Activated CD8-positive, alpha-beta T cell treated with anti-CD3 and anti-CD28 coated beads for 36 hours (primary cell): Measurements from ENCODE around the gene CREG2. TPM values are rescaled to one million over a fixed set of nuclear protein-coding genes. Genes with fewer than 3 reads are reported as not detected.

ENCODE experiments used
- ATAC-seq: fragments of 200-7000 bp; cut with Tn5 transposase; one replicate; pipeline ENCODE4 v1.10.0; 2021; ENCODE audit warnings: mild to moderate bottlenecking, moderate library complexity
- CTCF ChIA-PET: fragments of 350-600 bp; sonication (Branson Sonifier 250); formaldehyde crosslinking; loops from one replicate; lab custom pipeline; 2021; ENCODE audit warnings: antibody characterized with exemption; lab: Charles Lee
- POLR2A ChIA-PET: fragments of 350-600 bp; sonication (Branson Sonifier 250); formaldehyde crosslinking; loops from one replicate; lab custom pipeline; 2021; ENCODE audit warnings: antibody characterized with exemption; lab: Charles Lee
- DNase-seq: peaks from one replicate; pipeline ENCODE4 v3.0.0-alpha.2; 2020
- H3K27ac Mint-ChIP-seq: one replicate; pipeline ENCODE4 v1.8.0; 2021; ENCODE audit warnings: mild to moderate bottlenecking, mixed read lengths
- H3K27me3 Mint-ChIP-seq: one replicate; pipeline ENCODE4 v1.8.0; 2021; ENCODE audit warnings: mixed read lengths
- H3K36me3 Mint-ChIP-seq: one replicate; pipeline ENCODE4 v1.8.0; 2021; ENCODE audit warnings: low read depth, mixed read lengths
- H3K4me1 Mint-ChIP-seq: one replicate; pipeline ENCODE4 v1.8.0; 2021; ENCODE audit warnings: low read depth, mixed read lengths
- H3K4me3 Mint-ChIP-seq: one replicate; pipeline ENCODE4 v1.8.0; 2021; ENCODE audit warnings: mild to moderate bottlenecking, moderate library complexity, mixed read lengths
- H3K9me3 Mint-ChIP-seq: one replicate; pipeline ENCODE4 v1.8.0; 2021; ENCODE audit warnings: mixed read lengths
- CTCF ChIP-seq: fragments of 200-600 bp; IDR thresholded peaks from one replicate; pipeline ENCODE4 v1.8.0; 2022; ENCODE audit warnings: antibody characterized with exemption, mild to moderate bottlenecking
- intact Hi-C: fragments of 100-400 bp; cut with micrococcal nuclease; formaldehyde crosslinking; loops from one replicate; pipeline ENCODE4 v1.10.0; 2022
- total RNA-seq, 2 experiments: library from RNA; stranded (reverse); gene quantifications; one replicate each; pipeline ENCODE4 v1.2.3, GENCODE V29; 2021

Gene CREG2
- total RNA-seq, 2 experiments from 2014 or later, result not detected

- POLR2A ChIA-PET, result no interaction called here
- TF ChIP-seq CTCF, result no peak
- Mint-ChIP-seq H3K27ac (no peak overlapping the region), H3K36me3 (no peaks in the 10 kb centered on the region), H3K9me3 (no peaks in the 10 kb centered on the region), H3K27me3 (no peaks in the 10 kb centered on the region), H3K4me1 (no peaks in the 10 kb centered on the region), H3K4me3 (no peak overlapping the region)
- ATAC-seq (no peak), DNase-seq (no peak)
- intact Hi-C loops, result no loop called here
- CTCF ChIA-PET, result interaction anchor here (1.2 to 1.8 kb wide), 2 partner anchors 10 to 13 kb away, joined by 3 to 10 read pairs; no protein-coding TSS in a partner anchor
Measured at GRCh38 chr2:101431486-101431885, 44.2 kb upstream of the CREG2 start.

GRCh38 chr2:101430156-101430555 lies 42.9 kb upstream of the CREG2 start:
- no peak overlapping the region for H3K27ac Mint-ChIP-seq
- CTCF ChIA-PET, result interaction anchor here (0.7 kb wide), 1 partner anchor 11 kb away, joined by 3 read pairs; no protein-coding TSS in a partner anchor
- POLR2A ChIA-PET, result no interaction called here
- no peak for TF ChIP-seq CTCF
- H3K27me3 Mint-ChIP-seq, result no peaks in the 10 kb centered on the region
- no peaks in the 10 kb centered on the region for H3K9me3 Mint-ChIP-seq
- ATAC-seq (no peak), DNase-seq (no peak)
- intact Hi-C loops, result no loop called here
- H3K36me3 Mint-ChIP-seq, result no peaks in the 10 kb centered on the region
- H3K4me3 Mint-ChIP-seq, result no peak overlapping the region
- H3K4me1 Mint-ChIP-seq, result no peaks in the 10 kb centered on the region

- CTCF ChIA-PET, result interaction anchor here (0.7 kb wide), 1 partner anchor 11 kb away, joined by 3 read pairs; no protein-coding TSS in a partner anchor
Measured at GRCh38 chr2:101429453-101429852, 42.1 kb upstream of the CREG2 start.

GRCh38 chr2:101428422-101429176 lies 41.3 kb upstream of the CREG2 start:
- no peak for TF ChIP-seq CTCF
- Mint-ChIP-seq H3K9me3 (no peaks in the 10 kb centered on the region), H3K4me3 (no peak overlapping the region), H3K27ac (no peak overlapping the region), H3K27me3 (no peaks in the 10 kb centered on the region), H3K36me3 (no peaks in the 10 kb centered on the region), H3K4me1 (no peaks in the 10 kb centered on the region)
- intact Hi-C loops, result no loop called here
- no peak for ATAC-seq
- ChIA-PET POLR2A (no interaction called here), CTCF (interaction anchor here (0.9 kb wide), 1 partner anchor 14 kb away, joined by 3 read pairs; no protein-coding TSS in a partner anchor)
- DNase-seq, result no peak

More at GRCh38 chr2:101429453-101429852, 42.1 kb upstream of the CREG2 start:
- DNase-seq, result no peak
- no peak for TF ChIP-seq CTCF
- H3K4me3 Mint-ChIP-seq, result no peak overlapping the region
- no peaks in the 10 kb centered on the region for H3K27me3 Mint-ChIP-seq
- POLR2A ChIA-PET, result no interaction called here
- intact Hi-C loops, result no loop called here
- no peak overlapping the region for H3K27ac Mint-ChIP-seq
- no peaks in the 10 kb centered on the region for H3K36me3 Mint-ChIP-seq
- H3K4me1 Mint-ChIP-seq, result no peaks in the 10 kb centered on the region
- H3K9me3 Mint-ChIP-seq, result no peaks in the 10 kb centered on the region
- no peak for ATAC-seq

GRCh38 chr2:101427743-101428142 lies 40.4 kb upstream of the CREG2 start:
- no peak for DNase-seq
- no peak overlapping the region for H3K4me3 Mint-ChIP-seq
- no peaks in the 10 kb centered on the region for H3K27me3 Mint-ChIP-seq
- H3K36me3 Mint-ChIP-seq, result no peaks in the 10 kb centered on the region
- POLR2A ChIA-PET, result no interaction called here
- H3K27ac Mint-ChIP-seq, result no peak overlapping the region
- no peaks in the 10 kb centered on the region for H3K9me3 Mint-ChIP-seq
- CTCF ChIA-PET, result no interaction called here
- no peak for ATAC-seq
- intact Hi-C loops, result no loop called here
- TF ChIP-seq CTCF, result no peak
- no peaks in the 10 kb centered on the region for H3K4me1 Mint-ChIP-seq
